ENCODE measurements around the gene ZC3H7B. TPM values are rescaled to one million over a fixed set of nuclear protein-coding genes. Genes with fewer than 3 reads are reported as not detected.

Gene ZC3H7B
- total RNA-seq, 4 donors from 2014 or later = 39.0 to 65.2 (median 39.5) TPM

GRCh38 chr22:41274856-41275255, 26.5 kb upstream of the ZC3H7B start:
- TF ChIP-seq POLR2AphosphoS5 (IDR thresholded peaks at IDR 0.05) = no peak
- TF ChIP-seq CTCF (IDR thresholded peaks at IDR 0.05) = no peak
- TF ChIP-seq EP300 (IDR thresholded peaks at IDR 0.05) = no peak
- no peak for TF ChIP-seq POLR2A (IDR thresholded peaks at IDR 0.05)
- H3K27ac ChIP-seq = no peak overlapping the region
- H3K4me3 ChIP-seq = no peak overlapping the region
- no peaks in the 10 kb centered on the region for H3K4me1 ChIP-seq
- WGBS, 2 donors (ENCODE audit: low coverage in 1 of 2) = 75 to 83% methylated on average over 3 to 4 of the region's 4 CpGs
- ATAC-seq = no peak
- peaks cover 0 to 98% of the 10 kb centered on the region in 2 donors for H3K36me3 ChIP-seq
- no peaks in the 10 kb centered on the region for H3K27me3 ChIP-seq
- H3K9me3 ChIP-seq = no peaks in the 10 kb centered on the region

GRCh38 chr22:41280065-41280464, 21.3 kb upstream of the ZC3H7B start:
- Histone ChIP-seq H3K9me3 (no peaks in the 10 kb centered on the region), H3K36me3 (peaks cover 0 to 95% of the 10 kb centered on the region in 2 donors), H3K27ac (no peak overlapping the region), H3K4me1 (peaks cover 0 to 8% (median 4%) of the 10 kb centered on the region in 3 donors), H3K27me3 (no peaks in the 10 kb centered on the region), H3K4me3 (no peak overlapping the region)
- no peak for ATAC-seq
- TF ChIP-seq POLR2A (IDR thresholded peaks at IDR 0.05) (no peak), POLR2AphosphoS5 (IDR thresholded peaks at IDR 0.05) (no peak), EP300 (IDR thresholded peaks at IDR 0.05) (no peak), CTCF (IDR thresholded peaks at IDR 0.05) (no peak)
- 69 to 89% methylated on average over 2 of the region's 3 CpGs for WGBS, 2 donors (ENCODE audit: low coverage in 1 of 2)

- 79 to 100% methylated on average over 2 of the region's 2 CpGs for WGBS, 2 donors (ENCODE audit: low coverage in 1 of 2)
Measured at GRCh38 chr22:41280854-41281253, 20.5 kb upstream of the ZC3H7B start.

GRCh38 chr22:41284465-41284864, 16.9 kb upstream of the ZC3H7B start:
- Histone ChIP-seq H3K4me1 (peaks cover 0 to 25% (median 6%) of the 10 kb centered on the region in 3 donors), H3K4me3 (no peak overlapping the region), H3K27me3 (no peaks in the 10 kb centered on the region), H3K27ac (peak overlapping the region in 3 of 4 donors; percentile 85 to 93 (median 86)), H3K36me3 (peaks cover 0 to 53% of the 10 kb centered on the region in 2 donors), H3K9me3 (no peaks in the 10 kb centered on the region)
- WGBS, 2 donors (ENCODE audit: low coverage in 1 of 2) = 86 to 91% methylated on average over 5 to 9 of the region's 10 CpGs
- no peak for ATAC-seq
- TF ChIP-seq POLR2AphosphoS5 (IDR thresholded peaks at IDR 0.05) (no peak), EP300 (IDR thresholded peaks at IDR 0.05) (no peak), POLR2A (IDR thresholded peaks at IDR 0.05) (no peak), CTCF (IDR thresholded peaks at IDR 0.05) (no peak)

More at GRCh38 chr22:41280854-41281253, 20.5 kb upstream of the ZC3H7B start:
- Histone ChIP-seq H3K27ac (no peak overlapping the region), H3K4me3 (no peak overlapping the region), H3K4me1 (peaks cover 0 to 13% (median 6%) of the 10 kb centered on the region in 3 donors), H3K36me3 (peaks cover 0 to 87% of the 10 kb centered on the region in 2 donors), H3K27me3 (no peaks in the 10 kb centered on the region), H3K9me3 (no peaks in the 10 kb centered on the region)
- ATAC-seq = no peak
- TF ChIP-seq POLR2A (IDR thresholded peaks at IDR 0.05) = no peak
- TF ChIP-seq POLR2AphosphoS5 (IDR thresholded peaks at IDR 0.05) = no peak
- TF ChIP-seq CTCF (IDR thresholded peaks at IDR 0.05) = no peak
- no peak for TF ChIP-seq EP300 (IDR thresholded peaks at IDR 0.05)

GRCh38 chr22:41285441-41285819, 15.9 kb upstream of the ZC3H7B start:
- peak overlapping the region; percentile 48 to 93 (median 86) for H3K27ac ChIP-seq
- H3K27me3 ChIP-seq = no peaks in the 10 kb centered on the region
- TF ChIP-seq EP300 (IDR thresholded peaks at IDR 0.05) (no peak), POLR2AphosphoS5 (IDR thresholded peaks at IDR 0.05) (peak; percentile 50), CTCF (IDR thresholded peaks at IDR 0.05) (no peak)
- no CpG with 5 or more reads among the region's 30 CpGs for WGBS, 2 donors (ENCODE audit: low coverage in 1 of 2)
- ATAC-seq = peak; percentile 47
- no peaks in the 10 kb centered on the region for H3K9me3 ChIP-seq
- H3K36me3 ChIP-seq = peaks cover 0 to 43% of the 10 kb centered on the region in 2 donors
- peak overlapping the region; percentile 70 to 93 for H3K4me3 ChIP-seq
- peaks cover 0 to 25% (median 6%) of the 10 kb centered on the region in 3 donors for H3K4me1 ChIP-seq
